Stimulated activated CD8-positive, alpha-beta memory T cell treated with anti-CD3 and anti-CD28 coated beads, Interleukin-7, amount 100 ng/mL, for 48 hours (primary cell): Measurements from ENCODE around the gene SELENOH.

Source experiments
- DNase-seq, 2 donors: peaks; one replicate each; pipeline ENCODE4 v3.0.0-alpha.2; 2020; ENCODE audit warnings: low read depth in 1 of 2; ENCODE audit errors: extremely low read depth in 1 of 2

Gene SELENOH

DNA sequence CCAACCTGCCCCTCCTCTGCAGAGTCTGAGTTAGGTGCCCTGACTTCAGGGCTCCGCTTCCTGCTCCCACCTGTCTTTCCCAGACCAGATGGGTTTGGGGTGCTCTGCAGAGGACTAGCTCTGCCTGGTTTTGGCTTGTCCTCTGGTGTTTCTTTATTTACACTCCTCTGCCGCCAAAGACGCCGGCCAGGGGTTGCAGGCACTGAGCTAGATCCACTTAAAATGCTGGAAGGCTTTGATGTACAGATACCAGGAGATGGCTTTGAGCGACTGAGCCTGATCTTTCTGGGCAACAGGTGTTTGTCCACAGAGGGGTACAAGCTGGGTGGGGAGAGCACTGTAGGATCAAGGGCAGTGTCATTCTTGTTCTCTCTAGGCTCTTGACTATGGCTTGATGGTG lies 3.9 kb downstream of the SELENOH start:
- DNase-seq, result no peak

DNA sequence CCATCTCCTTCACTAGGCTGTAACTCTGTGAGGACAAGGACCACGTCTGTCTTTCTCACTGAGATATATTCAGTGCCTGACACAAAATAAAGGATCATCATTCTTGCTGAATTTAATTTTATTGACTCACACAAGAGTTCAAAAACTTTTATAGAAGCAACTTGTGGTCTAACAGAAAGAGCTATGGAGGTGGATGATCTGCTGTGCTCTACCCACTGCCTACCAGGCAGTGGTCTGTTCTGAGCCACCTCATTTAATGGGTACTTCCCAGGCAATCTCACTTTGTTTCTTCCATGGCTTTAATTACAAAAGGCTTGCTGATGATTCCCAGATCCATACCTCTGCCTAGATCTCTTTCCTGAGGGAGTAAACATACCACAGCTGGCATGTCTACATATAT lies 5.6 kb downstream of the SELENOH start:
- DNase-seq, result no peak

DNA sequence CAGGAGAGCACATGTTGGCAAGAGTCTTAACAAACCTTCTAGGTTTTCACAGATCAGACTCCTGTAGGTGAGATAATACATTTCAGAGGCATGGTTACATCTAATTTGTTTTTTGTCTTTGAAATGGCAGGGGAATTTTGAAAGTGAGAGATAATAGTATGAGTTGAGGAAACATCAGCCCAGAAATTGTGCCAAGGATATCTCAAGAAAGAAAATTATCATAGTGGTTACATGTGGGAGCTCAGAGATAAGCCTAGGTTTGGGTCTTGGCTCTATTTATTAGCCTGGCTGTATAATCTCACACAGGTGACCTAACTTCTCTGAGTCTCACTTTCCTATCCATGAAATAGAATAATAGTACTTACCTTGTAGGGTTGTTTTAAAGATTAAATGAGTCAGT lies 9.9 kb downstream of the SELENOH start:
- DNase-seq, result no peak

DNA sequence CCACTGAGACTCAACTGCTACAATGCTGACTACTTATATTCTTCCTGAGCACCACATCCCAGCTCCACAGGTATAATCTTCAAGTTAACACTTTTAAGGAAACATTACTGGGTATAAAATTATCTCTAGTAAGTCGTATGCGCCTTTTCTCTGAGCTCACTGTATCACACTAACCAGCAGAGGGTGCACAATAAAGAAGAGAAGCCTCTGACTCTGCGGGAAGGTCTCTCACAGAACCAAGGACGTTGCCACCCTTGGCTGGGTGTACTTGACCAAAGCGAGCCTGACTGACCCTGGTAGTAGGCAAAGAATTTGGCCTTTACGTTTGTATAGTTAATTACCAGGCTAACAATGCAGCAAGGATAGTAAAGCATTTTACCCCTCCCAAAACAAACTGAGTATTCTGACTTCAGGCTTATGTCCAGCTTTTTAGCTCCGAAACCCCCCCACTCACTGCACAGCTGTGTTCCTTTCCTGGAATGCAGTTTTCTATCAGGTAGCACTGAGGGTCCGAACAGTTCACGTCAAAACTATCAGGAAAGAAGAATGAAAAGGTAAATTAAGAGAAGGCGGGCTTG lies 10.5 kb downstream of the SELENOH start, which contains the start of gene BTBD18:
Gene BTBD18 (minus strand): TSS at position 144 of the 578 bp plus-strand sequence. CDS start 631 bp downstream, outside the sequence.
- DNase-seq, result no peak

DNA sequence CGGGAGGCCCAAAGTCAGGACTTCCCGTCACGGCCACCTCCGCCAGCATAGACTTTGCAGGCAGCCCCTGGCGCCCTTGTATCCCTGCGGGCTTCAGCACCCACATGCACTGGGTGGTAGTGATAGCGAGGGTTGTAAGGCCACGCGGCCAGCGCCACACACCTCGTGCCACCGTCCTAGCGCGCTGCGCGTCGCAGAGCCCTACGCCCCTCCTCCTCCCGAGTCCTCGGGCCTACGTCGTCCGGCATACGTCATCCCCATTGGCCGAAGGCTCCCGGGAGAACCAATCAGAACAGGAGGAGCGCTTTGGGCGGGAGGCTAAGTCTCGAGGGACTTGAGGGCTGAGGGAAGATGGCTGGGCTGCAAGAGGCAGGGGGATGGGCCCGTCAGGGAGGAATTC lies 11.7 kb downstream of the SELENOH start:
- DNase-seq, result no peak

DNA sequence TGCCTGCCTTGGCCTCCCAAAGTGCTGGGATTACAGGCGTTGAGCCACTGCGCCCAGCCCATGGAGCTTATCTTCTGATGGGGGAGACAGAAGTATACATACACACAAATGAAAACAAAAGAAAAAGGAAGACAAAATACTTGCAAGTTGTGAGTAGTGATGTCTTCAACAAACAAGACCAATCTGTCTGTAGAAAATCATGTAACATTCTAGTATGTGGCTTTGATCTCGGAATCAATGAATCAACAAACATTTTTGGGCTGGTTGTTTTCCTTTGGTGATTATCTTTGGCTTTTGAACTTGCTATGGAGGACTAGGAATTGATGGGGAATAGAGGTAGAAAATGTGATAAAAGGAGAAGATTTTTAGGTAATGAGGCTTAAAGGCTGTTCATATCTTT lies 16.9 kb downstream of the SELENOH start:
- DNase-seq, result no peak

DNA sequence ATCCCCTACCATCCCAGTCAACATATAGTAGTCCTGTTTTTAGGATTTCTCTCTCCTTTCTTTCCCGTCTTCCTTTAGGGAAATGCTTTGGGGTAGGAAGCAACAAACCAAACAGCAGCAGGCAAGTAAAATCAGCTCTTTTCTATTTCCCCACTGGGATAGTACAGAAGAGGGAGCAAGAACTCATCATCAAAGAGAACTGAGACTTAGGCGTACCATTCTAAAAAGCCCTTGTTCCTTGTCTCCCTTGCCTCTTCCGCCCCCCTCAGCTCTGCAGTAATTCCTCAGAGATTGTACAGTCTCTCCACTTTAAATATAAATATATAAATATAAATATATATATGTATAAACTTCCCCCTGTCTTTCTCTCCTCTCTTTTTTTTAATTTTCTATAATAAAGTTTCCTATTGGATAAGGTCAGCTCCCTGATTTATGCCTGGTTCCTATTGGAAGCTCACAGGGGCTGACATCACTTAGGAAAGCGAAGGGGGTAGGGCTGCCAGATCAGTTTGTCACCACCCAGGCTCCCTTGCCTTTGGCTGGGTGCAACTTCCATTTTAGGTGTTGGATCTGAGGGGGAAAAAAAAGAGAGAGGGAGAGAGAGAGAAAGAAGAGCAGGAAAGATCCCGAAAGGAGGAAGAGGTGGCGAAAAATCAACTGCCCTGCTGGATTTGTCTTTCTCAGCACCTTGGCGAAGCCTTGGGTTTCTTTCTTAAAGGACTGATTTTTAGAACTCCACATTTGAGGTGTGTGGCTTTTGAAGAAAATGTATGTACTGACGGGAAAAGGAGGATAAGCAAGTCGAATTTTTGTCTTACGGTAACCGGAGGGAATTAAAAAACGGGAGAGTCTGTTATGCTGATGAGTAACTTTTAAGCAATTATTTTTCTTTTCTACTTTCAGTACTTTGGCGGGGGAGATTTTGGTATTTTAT lies 20.3 kb downstream of the SELENOH start, which contains the start of gene CTNND1:
Gene CTNND1 (plus strand): TSS at position 502 of the 934 bp plus-strand sequence. CDS start 29,677 bp downstream, outside the sequence.
- no peak for DNase-seq

DNA sequence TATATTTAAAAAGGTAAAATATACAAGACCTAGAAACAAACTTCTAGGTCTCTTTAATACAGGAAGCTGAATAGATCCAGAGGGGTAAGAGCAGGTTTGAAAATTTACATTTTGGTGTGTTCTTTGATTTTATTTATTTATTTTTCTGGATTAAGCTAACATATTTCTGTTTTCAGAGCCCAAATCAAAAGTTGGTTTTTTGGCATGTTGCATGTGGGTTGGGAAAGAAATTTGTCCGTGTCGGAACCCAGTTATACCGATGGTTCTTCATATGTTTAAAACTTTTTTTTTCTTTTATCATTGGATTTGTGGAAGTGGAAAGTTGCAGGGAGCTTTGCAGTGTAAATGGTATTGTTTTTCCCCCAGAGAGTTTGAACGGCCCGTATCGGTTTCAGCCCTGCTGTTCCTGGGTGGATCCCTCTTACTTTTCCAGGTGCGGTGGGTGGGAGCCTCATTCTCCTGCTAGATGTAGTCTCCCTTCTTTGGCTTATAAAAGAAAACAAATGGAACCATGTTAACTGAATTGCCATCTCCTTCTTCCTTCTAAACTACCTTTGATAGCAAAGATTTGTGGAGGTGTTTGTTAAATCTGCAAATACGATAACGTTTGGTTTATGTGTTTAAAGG lies 21.1 kb downstream of the SELENOH start:
- DNase-seq, result no peak

DNA sequence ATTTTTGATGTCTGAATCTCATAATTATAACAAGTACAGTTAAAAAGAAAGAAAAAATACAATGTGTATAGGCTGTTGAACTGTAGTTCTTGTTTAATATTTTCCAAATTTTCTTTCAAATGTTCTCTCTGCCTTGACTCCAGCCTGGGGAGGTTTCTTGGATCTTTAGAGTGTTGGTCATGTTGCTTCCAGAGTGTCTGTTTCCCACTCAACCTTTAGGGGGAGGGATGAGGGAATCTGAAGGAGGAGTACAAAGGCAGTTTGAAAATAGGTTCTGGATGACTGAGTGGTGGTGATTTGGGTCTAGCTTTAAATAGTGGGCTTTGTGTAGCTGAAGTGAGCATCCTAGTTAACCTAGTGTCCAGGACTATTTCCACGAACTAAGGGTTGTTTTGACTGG lies 22.3 kb downstream of the SELENOH start:
- no peak for DNase-seq

DNA sequence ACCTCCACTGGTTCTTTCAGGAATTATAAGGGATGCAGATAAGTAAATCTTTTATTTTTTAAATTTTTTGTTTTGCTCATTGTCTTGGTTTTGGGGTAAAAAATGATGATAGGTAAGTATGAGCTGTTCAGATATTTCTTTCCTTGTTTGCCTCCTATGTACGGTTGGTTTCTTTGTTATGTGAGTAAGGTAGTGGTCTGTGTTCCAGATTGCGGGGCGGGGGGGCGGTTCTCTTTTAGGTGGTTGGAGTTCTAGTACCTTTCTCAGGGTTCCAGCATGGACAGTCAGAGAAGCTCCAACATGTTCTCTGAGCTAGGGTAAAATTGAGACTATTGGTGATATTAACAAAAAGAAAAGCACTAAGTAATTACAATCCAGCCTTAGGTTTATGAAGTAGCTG lies 22.7 kb downstream of the SELENOH start:
- DNase-seq, result no peak

DNA sequence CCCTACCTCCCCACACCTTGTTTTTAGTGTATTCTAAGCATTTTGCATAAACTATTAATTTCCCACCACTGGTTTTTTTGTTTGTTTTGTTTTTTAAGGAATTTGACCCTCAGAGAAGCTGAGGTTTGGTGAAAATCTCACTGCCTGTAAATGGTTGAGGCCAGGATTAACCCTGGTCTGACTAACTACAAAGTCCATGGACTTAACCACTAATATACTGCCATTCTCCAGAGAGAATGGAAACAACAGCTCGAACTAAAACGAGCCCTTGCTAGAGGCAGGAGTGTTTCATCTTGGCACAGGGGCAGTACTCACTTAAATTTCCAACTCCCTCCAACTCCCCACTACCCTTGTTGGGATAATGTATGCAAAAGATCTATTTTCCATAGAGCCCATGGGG lies 23.3 kb downstream of the SELENOH start:
- DNase-seq, result no peak

DNA sequence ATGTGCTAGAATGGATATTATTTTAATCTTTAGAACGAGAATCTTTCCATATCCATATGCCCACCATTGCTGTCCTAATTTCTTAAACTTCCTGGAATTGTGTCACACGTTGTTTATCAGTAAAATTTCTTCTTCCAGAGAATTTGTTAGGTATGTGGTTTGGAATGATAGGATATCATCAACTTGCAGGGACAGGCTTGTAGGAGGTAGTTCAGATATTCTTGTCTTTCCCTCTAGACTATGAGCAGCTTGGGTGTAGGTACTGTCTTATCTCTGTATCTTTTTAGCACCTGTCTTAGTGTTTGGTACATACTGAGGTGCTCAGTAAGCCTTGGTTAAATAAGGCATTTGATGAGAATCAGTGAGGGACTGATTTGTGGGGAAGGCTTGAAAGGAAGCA lies 23.7 kb downstream of the SELENOH start:
- no peak for DNase-seq

DNA sequence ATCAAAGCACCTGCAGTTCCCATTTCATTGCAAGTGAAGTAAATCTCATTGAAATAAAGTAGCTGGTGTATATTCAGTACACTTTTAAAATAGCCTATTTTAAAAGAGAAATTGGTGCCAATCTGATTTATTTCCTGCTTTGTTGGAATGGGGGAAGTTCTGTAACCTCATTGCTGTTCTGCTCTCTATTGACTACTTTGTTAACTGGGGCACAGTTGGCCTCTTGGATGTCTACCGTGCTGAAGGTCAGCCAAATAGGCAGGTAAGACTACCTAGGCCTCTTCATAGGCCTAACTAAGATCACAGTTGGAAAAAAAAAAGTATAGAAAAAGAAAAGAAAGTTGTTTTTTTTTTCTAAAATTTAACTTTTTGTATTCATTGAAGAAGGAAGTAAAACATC lies 29.5 kb downstream of the SELENOH start:
- no peak for DNase-seq

DNA sequence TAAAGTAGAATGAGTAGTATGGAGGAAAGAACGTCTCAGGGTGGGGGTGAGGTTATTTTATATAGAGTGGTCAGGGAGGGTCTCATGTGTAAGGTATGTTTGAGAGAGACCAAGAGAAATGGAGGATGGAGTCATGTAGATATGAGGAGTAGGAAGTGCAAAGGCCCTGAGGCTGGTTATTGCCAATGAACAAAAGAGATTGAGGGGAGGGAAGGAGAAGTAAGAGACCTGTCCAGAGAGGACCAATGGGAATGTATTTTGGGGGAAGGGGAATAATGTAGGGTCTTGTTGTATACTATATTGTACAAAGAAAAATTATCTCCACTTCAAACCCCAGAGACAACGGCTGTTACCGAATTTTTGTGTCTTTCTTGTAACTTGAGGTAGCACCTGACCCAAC lies 30.1 kb downstream of the SELENOH start:
- no peak for DNase-seq

DNA sequence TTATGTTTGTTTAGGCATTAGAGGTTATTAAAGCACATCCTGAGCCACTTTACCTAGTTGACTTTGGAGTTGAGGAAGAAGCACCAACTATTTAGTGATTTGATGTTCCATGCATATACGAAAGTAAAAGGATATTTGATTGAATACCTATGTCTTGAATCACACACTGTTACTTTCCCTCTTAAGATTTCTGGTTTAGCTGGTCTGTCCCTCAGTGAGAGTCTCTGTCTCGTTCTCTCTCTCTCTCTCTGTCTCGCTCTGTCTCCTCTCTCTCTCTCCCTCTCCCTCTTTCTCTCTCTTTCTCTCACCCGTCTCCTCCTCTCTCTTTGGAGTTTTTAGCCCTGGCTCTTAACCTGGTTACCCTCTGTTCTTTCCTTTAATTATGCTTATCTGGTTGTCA lies 31.3 kb downstream of the SELENOH start:
- DNase-seq, result no peak

DNA sequence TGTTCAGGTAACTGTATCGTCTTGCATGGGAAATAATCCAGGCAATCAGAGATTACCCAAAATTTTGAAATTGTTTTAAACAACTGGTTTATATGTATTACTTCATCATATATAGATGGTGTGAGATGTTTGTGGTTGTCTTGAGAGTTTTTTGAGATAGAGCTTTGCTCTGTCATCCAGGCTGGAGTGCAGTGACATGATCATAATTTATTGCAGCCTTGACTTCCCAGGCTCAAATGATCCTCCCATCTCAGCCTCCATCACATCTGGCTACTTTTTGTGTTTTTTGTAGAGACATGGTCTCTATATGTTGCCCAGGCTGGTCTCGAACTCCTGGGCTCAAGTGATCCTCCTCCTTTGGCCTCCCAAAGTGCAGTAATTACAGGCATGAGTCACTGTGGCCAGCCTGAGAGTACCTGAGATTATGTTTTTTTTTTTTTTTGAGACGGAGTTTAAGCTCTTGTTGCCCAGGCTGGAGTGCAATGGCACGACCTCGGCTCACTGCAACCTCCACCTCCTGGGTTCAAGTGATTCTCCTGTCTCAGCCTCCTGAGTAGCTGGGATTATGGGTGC lies 31.8 kb downstream of the SELENOH start:
- no peak for DNase-seq

DNA sequence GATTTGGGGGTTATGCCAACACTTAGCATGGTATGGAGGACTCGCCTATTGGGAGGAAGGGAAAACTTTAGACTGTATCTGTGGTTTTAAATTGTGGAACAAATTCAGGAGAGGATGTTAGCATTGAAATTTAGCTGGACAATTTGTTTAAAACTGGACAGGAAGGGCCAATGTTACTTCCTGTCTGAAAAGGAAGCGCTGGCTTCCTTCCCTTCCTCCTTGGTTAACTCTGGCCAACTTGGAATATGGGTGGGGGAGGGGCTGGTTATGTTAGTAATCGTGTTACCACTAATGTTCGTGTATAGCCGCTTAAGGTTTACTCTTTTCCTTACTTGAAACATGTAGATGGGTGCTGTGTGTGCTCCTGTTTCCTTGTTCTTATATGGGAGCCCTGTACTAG lies 34.2 kb downstream of the SELENOH start:
- DNase-seq, result no peak

DNA sequence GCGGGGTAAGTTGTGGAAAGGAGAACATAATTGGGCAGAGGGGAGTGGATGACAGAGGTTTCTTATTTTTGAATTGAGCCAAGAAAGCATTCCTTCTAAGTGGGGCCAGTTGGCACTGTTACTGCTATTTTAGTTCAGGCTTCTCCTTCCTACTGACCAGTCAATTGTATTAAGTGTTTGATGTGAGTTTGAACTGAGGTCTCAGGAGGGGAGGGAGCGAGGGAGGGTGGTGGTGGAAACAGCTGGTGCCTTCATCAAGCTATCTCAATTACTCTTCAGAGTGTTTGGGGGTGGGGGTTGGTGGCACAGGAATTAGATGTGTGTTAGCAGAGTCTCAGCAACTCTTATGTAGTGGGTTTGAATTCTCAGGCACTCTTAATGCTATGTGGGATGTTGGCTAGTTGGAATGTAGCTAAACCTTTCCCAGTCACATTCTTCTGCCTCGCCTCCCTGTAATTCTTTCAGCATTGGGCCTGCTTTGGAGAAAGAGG lies 34.8 kb downstream of the SELENOH start:
- no peak for DNase-seq

DNA sequence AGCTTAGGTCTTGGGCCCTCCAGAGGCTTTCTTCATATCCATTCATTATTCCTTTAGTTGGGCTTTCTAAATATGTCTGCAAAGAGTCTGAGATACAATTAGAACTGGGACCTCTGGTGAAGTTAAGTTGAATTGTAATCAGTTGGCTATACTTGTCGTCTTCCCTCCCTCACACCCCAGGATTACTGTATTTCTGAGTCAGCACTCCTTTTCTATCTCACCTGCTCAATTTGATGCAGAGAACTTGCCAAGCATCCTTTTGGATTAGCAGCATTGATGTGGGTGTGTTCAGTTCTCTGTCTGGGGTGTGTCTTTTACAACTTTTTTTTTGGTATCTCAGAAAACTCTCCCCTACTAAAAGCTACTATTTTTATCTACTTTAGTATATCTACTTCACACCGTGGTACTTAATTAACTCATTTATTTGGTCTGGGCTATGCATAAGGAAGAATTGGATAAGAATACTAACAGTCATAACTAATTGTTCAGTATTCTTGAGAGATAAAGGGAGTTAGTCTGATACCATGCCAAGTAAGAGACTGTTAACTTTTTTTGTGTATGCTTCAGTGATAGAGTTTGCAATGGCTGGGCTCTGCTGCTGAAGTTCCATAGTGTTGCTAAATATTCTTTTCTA lies 35.4 kb downstream of the SELENOH start:
- DNase-seq, result no peak

DNA sequence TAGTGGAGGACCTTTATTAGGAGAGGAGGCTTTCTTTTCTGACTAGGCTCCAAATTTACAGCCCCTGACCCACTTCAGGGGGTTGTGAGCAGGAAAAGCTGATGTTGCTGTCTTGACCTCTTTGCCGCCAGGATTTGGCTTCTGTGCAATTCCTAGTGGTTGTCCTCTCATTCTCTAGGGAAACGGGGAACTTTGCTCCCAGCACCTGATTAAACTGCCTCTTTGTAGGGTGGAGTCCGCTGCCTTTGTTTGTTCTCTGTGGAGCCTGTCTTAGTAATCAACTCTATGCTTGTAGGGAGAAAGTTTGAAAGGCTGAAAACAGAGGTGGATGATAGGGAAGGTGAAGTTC lies 36.7 kb downstream of the SELENOH start:
- DNase-seq, result no peak
